GM12873 (cell line): ENCODE data around the gene PBX1.

ENCODE experiments used
- TF ChIP-seq, protein P1 (sequence below): IDR thresholded peaks from 2 replicates; pipeline ENCODE4 v1.5.1; 2012; ENCODE audit warnings: low read depth, mild to moderate bottlenecking, moderate library complexity, low read length, control low read depth; ENCODE audit not compliant: insufficient read depth; ENCODE audit errors: missing control alignments

PBX1 gene

DNA sequence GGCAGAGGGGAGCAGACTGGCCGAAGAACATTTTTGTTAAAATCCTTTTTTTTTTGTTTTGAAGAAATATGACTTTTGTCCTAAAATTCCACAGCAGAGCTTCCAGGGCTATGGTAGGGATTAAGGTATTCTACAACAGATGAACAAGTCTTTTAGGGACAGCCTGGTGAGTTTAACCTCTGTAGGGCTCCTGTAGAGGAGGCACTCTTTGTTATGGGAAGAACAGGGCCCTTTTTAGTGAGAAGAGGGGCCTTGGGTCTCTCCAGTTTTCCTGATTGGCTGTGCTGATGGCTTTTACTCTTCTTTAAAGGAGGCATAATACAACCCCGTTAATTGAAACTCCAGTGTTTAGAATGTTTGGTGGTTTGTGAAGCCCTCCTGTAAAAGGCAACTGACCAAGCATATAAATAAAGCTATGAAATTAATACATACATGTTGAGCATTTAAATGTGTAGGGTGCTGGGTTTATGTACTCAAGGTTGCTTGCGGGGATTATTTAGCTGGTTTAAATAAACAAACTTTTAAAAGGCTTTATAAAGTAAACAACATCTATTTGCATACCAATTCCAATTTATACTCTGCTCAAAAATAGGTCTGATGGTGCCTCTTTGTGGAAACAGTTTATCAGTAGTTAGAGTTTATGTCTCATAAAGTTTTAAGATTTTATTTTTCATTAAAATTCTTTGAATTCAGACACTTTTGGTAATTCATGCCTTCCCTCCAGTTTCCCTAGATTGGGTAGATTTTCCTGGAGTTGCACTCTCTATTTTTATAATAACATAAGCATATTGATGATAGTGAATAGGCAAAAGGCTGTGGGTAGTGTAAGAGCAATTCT is 46.5 kb downstream of the PBX1 start:
- TF ChIP-seq, protein P1, sequence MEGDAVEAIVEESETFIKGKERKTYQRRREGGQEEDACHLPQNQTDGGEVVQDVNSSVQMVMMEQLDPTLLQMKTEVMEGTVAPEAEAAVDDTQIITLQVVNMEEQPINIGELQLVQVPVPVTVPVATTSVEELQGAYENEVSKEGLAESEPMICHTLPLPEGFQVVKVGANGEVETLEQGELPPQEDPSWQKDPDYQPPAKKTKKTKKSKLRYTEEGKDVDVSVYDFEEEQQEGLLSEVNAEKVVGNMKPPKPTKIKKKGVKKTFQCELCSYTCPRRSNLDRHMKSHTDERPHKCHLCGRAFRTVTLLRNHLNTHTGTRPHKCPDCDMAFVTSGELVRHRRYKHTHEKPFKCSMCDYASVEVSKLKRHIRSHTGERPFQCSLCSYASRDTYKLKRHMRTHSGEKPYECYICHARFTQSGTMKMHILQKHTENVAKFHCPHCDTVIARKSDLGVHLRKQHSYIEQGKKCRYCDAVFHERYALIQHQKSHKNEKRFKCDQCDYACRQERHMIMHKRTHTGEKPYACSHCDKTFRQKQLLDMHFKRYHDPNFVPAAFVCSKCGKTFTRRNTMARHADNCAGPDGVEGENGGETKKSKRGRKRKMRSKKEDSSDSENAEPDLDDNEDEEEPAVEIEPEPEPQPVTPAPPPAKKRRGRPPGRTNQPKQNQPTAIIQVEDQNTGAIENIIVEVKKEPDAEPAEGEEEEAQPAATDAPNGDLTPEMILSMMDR = no peak

DNA sequence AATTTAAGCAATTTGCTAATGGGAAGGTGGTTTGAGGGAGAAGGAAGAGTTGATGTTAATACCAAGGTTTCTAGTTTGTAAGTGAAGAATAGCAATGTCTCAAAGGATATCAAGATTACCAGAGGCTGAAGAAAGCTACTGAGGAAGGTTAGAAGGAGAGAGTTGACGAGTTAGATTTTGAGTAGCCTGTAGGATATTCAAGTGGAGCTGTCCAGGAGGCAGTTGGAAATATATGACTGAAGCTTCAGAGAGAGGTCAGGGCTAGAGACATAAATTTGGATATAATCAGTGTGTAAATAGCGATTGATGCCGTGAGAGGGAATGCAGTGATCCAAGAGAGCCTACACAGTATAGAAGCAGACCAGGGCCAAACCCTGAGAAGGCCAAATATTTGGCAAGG is 48.4 kb downstream of the PBX1 start:
- TF ChIP-seq, protein P1 = no peak

DNA sequence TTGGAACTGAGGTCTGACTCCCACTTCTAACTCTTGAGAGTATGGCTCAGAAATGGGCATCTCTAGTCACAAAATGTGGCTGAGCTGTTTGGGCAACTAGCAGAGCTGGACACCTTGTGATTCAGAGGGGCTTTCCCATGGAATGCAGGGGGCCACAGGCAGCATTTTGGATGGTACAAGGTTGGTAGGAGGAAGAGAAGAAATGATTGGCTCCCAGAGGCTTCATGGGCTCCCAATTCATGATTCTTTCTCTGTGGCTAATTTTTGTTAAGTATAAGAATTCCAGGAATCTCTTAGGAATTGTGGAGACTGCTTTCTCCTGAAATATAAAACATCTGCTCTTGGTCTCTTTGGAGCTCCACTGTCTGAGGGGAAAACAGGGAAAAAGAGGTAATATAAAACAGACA is 49.7 kb downstream of the PBX1 start:
- TF ChIP-seq, protein P1 = no peak

DNA sequence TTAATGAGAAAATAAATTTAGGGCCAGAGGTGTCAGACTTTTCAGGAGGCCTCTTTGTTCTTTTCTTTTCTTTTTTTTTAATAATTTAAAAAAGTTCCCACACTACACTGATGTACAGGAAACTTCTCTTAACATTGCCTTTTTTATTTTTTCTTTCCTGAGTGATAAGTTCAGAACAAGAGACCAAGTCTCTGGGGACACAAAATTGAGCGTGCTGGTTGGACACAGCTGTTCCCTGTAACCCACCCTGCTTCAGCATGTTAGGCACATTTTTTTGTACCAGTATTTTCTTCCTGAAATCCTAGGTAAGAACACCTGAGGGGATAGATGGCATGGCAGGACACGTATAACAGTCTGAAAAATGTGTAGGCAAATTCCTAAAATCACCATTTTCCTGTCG is 50.1 kb downstream of the PBX1 start:
- TF ChIP-seq, protein P1 = no peak

DNA sequence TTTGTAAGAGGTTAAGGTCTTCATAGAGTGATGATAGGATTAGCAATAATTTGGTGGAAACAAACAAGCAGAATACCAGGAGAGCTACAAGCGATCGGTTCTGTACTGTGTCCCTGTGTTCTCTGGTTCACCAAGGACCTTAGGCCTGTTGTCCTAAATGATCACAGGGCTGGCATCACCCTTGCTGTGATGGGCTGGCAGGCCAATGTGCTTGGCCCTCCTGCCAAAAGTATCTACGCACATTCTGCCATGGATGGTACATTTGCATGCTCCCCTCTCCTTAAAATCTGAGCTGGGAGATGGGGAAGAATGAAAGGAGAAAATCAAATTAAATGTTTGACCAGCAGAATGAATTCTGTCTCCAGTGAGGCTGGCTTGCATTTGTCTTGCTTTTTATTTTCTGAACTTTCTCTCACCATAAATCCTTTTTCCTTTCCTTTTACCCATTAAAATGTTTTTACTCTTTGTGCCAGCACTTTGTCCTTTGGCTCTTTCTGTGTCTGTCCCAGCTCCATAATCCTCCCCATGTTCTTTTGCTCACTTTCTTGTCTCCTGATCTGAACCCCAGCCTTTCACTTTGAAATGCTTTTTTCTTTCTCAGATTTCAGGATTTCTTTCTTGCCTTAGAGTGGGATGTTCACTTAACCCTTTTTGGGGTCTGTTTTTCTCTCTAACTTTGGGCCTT is 51.7 kb downstream of the PBX1 start:
- TF ChIP-seq, protein P1 = no peak

DNA sequence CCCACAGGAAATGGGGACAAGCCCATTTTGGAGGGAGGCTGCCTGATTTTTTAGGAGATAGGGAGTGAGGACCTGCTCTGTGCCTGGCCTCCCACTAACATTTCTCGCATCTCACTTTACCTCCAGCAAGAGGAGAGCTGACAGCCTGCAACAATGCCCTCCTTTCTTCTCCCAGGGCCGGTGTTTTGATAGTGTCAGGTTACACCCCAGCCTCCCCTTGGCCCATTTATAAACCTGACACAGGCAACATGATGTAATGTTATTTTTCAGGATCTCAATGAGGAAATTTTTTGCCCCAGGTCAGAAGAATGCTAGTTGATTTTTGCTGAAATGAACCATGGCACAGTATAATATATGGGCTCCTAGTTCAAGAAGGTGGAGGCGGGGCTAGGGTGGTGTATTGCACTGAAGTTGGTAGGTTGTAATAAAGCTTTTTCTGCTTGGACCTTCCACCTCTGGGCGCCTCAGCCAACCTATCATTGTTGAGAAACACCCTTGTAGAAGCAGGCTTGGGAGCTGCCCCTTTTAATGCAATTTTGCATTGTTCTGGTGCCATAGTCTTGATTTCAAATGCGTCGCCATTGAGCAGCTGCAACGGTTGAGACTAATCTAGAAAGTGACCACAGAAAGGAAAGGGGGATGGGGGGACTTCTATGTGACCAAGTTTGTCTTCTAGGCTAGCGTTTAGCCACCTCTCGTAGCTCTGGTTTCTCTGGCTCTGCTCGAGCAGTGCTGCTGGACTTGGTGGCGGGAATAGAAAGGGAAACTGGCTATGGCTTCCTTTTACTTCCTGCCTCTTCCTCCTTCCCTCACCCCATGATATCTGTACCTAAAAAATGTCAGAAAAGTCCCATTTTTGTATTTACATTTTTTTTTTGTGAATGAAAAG is 53.0 kb downstream of the PBX1 start:
- TF ChIP-seq, protein P1 = no peak

DNA sequence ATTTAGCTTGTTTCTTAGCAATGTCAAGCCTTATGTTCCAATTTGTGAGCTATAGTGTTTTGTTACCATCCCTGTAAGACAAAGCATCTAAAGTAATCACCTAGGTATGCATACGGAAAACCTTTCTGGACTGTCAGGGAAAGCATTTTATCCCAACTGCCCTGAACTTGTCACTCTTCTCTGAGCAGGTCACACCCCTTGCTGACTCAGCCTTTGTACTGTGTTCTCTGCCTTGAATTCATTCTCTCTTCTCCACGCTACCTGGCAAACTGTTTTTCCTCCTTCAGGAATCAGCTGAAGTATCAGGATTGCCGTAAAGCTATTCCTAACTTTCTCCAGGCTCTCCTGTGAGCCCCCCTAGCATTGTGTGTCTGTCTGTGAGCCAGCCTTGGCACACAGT is 54.2 kb downstream of the PBX1 start:
- TF ChIP-seq, protein P1 = no peak
